Suprapubic skin (tissue), 4 donors: ENCODE data around the gene AKT2. TPM values are rescaled to one million over a fixed set of nuclear protein-coding genes. Genes with fewer than 3 reads are reported as not detected.
A peak's percentile ranks its signal among the peaks of the same experiment; 100 is the strongest.

Experiments used
- DNase-seq, 2 donors: peaks; one replicate each; pipeline ENCODE4 v3.0.0-alpha.2; 2019; ENCODE audit warnings: low spot score in 2 of 2
- H3K27ac ChIP-seq: fragments of 200-600 bp; sonication (generic); one replicate; pipeline ENCODE4 v1.5.1; 2019
- H3K27me3 ChIP-seq: fragments of 200-600 bp; sonication (generic); one replicate; pipeline ENCODE4 v1.5.1; 2019
- H3K36me3 ChIP-seq: fragments of 200-600 bp; sonication (generic); one replicate; pipeline ENCODE4 v1.5.1; 2019
- H3K4me1 ChIP-seq: fragments of 200-600 bp; sonication (generic); one replicate; pipeline ENCODE4 v1.5.1; 2019
- H3K4me3 ChIP-seq: fragments of 200-600 bp; sonication (generic); one replicate; pipeline ENCODE4 v1.5.1; 2019; ENCODE audit warnings: mild to moderate bottlenecking
- H3K9me3 ChIP-seq: fragments of 200-600 bp; sonication (generic); one replicate; pipeline ENCODE4 v1.5.1; 2019
- CTCF ChIP-seq, 2 donors: fragments of 200-600 bp in 1 of 2; fragments of 450-650 bp in 1 of 2; sonication (generic) in 1 of 2; IDR thresholded peaks; one replicate each; pipeline ENCODE4 v1.5.1; 2016 to 2019; ENCODE audit warnings: antibody characterized with exemption in 2 of 2, mild to moderate bottlenecking in 1 of 2, moderate library complexity in 1 of 2
- EP300 ChIP-seq: sonication (generic); formaldehyde crosslinking; IDR thresholded peaks from one replicate; pipeline ENCODE4 v1.6.1; 2017; ENCODE audit warnings: antibody characterized with exemption
- POLR2A ChIP-seq, 2 donors: fragments of 450-650 bp; IDR thresholded peaks; one replicate each; pipeline ENCODE4 v1.6.1; 2017; ENCODE audit warnings: antibody characterized with exemption in 2 of 2, mild to moderate bottlenecking in 2 of 2, moderate library complexity in 2 of 2
- POLR2AphosphoS5 ChIP-seq, 3 donors: sonication (generic); formaldehyde crosslinking; IDR thresholded peaks; one replicate each; pipeline ENCODE4 v1.6.1; 2017; ENCODE audit warnings: antibody characterized with exemption in 3 of 3
- WGBS: methylation state at CpG from one replicate; pipeline ENCODE4 v1.1.5; 2018; 5-methylcytosine and 5-hydroxymethylcytosine counted together
- total RNA-seq, 4 donors: library from RNA; depleted of rRNA; stranded (reverse); fragments of >200 nt; gene quantifications; one replicate each; pipeline ENCODE4 v1.1.0, GENCODE V29; 2016

The AKT2 gene
- total RNA-seq, 4 donors from 2014 or later = 76.4 to 146 (median 92.3) TPM

GRCh38 chr19:40286235-40286970, 1.3 kb upstream of the AKT2 start:
- no peak for TF ChIP-seq POLR2AphosphoS5 (IDR thresholded peaks at IDR 0.05)
- no peak for TF ChIP-seq EP300
- no peak for TF ChIP-seq POLR2A (IDR thresholded peaks at IDR 0.05)
- TF ChIP-seq CTCF (IDR thresholded peaks at IDR 0.05) = no peak
- no peak for DNase-seq
- H3K36me3 ChIP-seq = no peaks in the 10 kb centered on the region
- peak overlapping the region; percentile 96 for H3K27ac ChIP-seq
- peaks cover 38% of the 10 kb centered on the region for H3K4me1 ChIP-seq
- no peaks in the 10 kb centered on the region for H3K27me3 ChIP-seq
- no peaks in the 10 kb centered on the region for H3K9me3 ChIP-seq
- 59% methylated on average over 16 of the region's 16 CpGs for WGBS
- peak overlapping the region; percentile 95 for H3K4me3 ChIP-seq

GRCh38 chr19:40285353-40286234, 449 bp upstream of the AKT2 start:
- Histone ChIP-seq H3K27me3 (no peaks in the 10 kb centered on the region), H3K4me3 (peak overlapping the region; percentile 95), H3K9me3 (no peaks in the 10 kb centered on the region), H3K36me3 (no peaks in the 10 kb centered on the region), H3K27ac (peak overlapping the region; percentile 96), H3K4me1 (peaks cover 46% of the 10 kb centered on the region)
- WGBS = 14% methylated on average over 35 of the region's 42 CpGs
- peak; percentile 98 to 99 for DNase-seq
- TF ChIP-seq EP300 = no peak
- peak in 1 of 3 donors; percentile 57 for TF ChIP-seq POLR2AphosphoS5 (IDR thresholded peaks at IDR 0.05)

GRCh38 chr19:40284251-40284500, 969 bp downstream of the AKT2 start:
- H3K4me3 ChIP-seq = peak overlapping the region; percentile 95
- TF ChIP-seq CTCF (IDR thresholded peaks at IDR 0.05) (no peak), EP300 (no peak), POLR2A (IDR thresholded peaks at IDR 0.05) (no peak), POLR2AphosphoS5 (IDR thresholded peaks at IDR 0.05) (no peak)
- no peaks in the 10 kb centered on the region for H3K9me3 ChIP-seq
- H3K27me3 ChIP-seq = no peaks in the 10 kb centered on the region
- no peak for DNase-seq
- no peaks in the 10 kb centered on the region for H3K36me3 ChIP-seq
- peak overlapping the region; percentile 96 for H3K27ac ChIP-seq
- peaks cover 60% of the 10 kb centered on the region for H3K4me1 ChIP-seq
- 2% methylated on average over 4 of the region's 4 CpGs for WGBS

GRCh38 chr19:40283414-40284250, 1.5 kb downstream of the AKT2 start:
- H3K27ac ChIP-seq = peak overlapping the region; percentile 96
- no peaks in the 10 kb centered on the region for H3K9me3 ChIP-seq
- no peak for DNase-seq
- H3K4me1 ChIP-seq = peaks cover 66% of the 10 kb centered on the region
- H3K36me3 ChIP-seq = no peaks in the 10 kb centered on the region
- TF ChIP-seq POLR2A (IDR thresholded peaks at IDR 0.05) (no peak), EP300 (no peak)
- peak overlapping the region; percentile 95 for H3K4me3 ChIP-seq
- WGBS = 38% methylated on average over 12 of the region's 12 CpGs
- H3K27me3 ChIP-seq = no peaks in the 10 kb centered on the region

- Histone ChIP-seq H3K27ac (peak overlapping the region; percentile 96), H3K36me3 (no peaks in the 10 kb centered on the region), H3K4me1 (peaks cover 73% of the 10 kb centered on the region), H3K27me3 (no peaks in the 10 kb centered on the region), H3K9me3 (no peaks in the 10 kb centered on the region), H3K4me3 (peak overlapping the region; percentile 95)
- no peak for TF ChIP-seq CTCF (IDR thresholded peaks at IDR 0.05)
- no peak for TF ChIP-seq EP300
- TF ChIP-seq POLR2A (IDR thresholded peaks at IDR 0.05) = no peak
- 78% methylated on average over 4 of the region's 4 CpGs for WGBS
- no peak for DNase-seq
Observed at GRCh38 chr19:40282920-40283319, 2.2 kb downstream of the AKT2 start.

GRCh38 chr19:40282209-40282580, 3.0 kb downstream of the AKT2 start:
- Histone ChIP-seq H3K36me3 (no peaks in the 10 kb centered on the region), H3K4me3 (no peak overlapping the region), H3K27ac (no peak overlapping the region), H3K9me3 (no peaks in the 10 kb centered on the region), H3K4me1 (peaks cover 80% of the 10 kb centered on the region), H3K27me3 (no peaks in the 10 kb centered on the region)
- 82% methylated on average over 6 of the region's 6 CpGs for WGBS
- DNase-seq = no peak
- TF ChIP-seq POLR2AphosphoS5 (IDR thresholded peaks at IDR 0.05) (no peak), POLR2A (IDR thresholded peaks at IDR 0.05) (no peak), CTCF (IDR thresholded peaks at IDR 0.05) (no peak), EP300 (no peak)
